Fibroblast of lung (primary cell): ENCODE measurements around the gene COQ6.

Experiments used
- EZH2 ChIP-seq: IDR thresholded peaks from 2 replicates; pipeline ENCODE4 v1.5.1; 2012; ENCODE audit warnings: low read length, control low read depth, mild to moderate bottlenecking; ENCODE audit errors: missing control alignments
- TF ChIP-seq, protein P1 (sequence below), 2 donors: IDR thresholded peaks in 1 of 2; conservative IDR thresholded peaks in 1 of 2; 1 replicate in 1 of 2; 2 replicates in 1 of 2; pipeline ENCODE4 v1.5.1; 2011 to 2012; ENCODE audit warnings: low read length in 2 of 2, control low read depth in 1 of 2, inconsistent platforms in 1 of 2, low read depth in 1 of 2, mild to moderate bottlenecking in 1 of 2

- no peak for TF ChIP-seq EZH2
- TF ChIP-seq, protein P1, sequence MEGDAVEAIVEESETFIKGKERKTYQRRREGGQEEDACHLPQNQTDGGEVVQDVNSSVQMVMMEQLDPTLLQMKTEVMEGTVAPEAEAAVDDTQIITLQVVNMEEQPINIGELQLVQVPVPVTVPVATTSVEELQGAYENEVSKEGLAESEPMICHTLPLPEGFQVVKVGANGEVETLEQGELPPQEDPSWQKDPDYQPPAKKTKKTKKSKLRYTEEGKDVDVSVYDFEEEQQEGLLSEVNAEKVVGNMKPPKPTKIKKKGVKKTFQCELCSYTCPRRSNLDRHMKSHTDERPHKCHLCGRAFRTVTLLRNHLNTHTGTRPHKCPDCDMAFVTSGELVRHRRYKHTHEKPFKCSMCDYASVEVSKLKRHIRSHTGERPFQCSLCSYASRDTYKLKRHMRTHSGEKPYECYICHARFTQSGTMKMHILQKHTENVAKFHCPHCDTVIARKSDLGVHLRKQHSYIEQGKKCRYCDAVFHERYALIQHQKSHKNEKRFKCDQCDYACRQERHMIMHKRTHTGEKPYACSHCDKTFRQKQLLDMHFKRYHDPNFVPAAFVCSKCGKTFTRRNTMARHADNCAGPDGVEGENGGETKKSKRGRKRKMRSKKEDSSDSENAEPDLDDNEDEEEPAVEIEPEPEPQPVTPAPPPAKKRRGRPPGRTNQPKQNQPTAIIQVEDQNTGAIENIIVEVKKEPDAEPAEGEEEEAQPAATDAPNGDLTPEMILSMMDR (conservative IDR thresholded peaks at IDR 0.05 in 1 of 2, IDR thresholded peaks at IDR 0.05 in 1 of 2; ENCODE audit: low read depth in 1 of 2, low read length in 2 of 2), result peak; percentile 19 to 21
Observed at GRCh38 chr14:73935666-73936065, 14.4 kb upstream of the COQ6 start.
